WTC11 (cell line): ENCODE results near the gene NR1H2.

Source experiments
- ELF4 ChIP-seq: sonication (generic); formaldehyde crosslinking; IDR thresholded peaks from 2 replicates; pipeline ENCODE4 v1.8.1; 2022; ENCODE audit warnings: low read depth, mild to moderate bottlenecking, moderate library complexity, missing genetic modification reagents
- ZNF232 ChIP-seq: sonication (generic); formaldehyde crosslinking; IDR thresholded peaks from 2 replicates; pipeline ENCODE4 v1.8.0; 2022; ENCODE audit warnings: mild to moderate bottlenecking, missing genetic modification reagents
- TF ChIP-seq, protein P1 (sequence below): sonication (generic); formaldehyde crosslinking; IDR thresholded peaks from 2 replicates; pipeline ENCODE4 v1.8.1; 2022; ENCODE audit warnings: missing genetic modification reagents, borderline replicate concordance
- TF ChIP-seq, protein P2 (sequence below): sonication (generic); formaldehyde crosslinking; IDR thresholded peaks from 2 replicates; pipeline ENCODE4 v1.8.0; 2022; ENCODE audit warnings: mild to moderate bottlenecking, missing genetic modification reagents
- TF ChIP-seq, protein P3 (sequence below): fragments of 200-600 bp; IDR thresholded peaks from 2 replicates; pipeline ENCODE4 v1.8.0; 2022; ENCODE audit warnings: antibody characterized with exemption

DNA sequence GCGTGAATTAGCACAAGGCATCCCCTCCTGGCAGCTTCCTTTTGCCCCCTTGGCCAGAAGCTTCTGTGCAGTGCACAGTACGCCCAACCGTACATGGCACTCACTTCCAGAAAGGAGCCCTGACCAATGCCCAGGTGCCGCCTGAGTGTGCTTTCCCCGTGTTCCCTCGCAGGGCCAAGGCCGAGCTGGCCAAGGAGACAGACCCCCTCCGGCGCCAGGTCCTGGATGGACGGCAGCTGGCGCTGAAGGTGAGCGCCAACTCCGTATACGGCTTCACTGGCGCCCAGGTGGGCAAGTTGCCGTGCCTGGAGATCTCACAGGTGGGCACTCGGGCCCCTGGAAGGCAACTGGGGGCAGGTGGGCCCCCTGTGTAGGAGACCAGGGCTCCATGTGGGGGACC is 33.1 kb downstream of the NR1H2 start:
- no peak for TF ChIP-seq ELF4 (CRISPR knock-in tag)
- TF ChIP-seq, protein P1, sequence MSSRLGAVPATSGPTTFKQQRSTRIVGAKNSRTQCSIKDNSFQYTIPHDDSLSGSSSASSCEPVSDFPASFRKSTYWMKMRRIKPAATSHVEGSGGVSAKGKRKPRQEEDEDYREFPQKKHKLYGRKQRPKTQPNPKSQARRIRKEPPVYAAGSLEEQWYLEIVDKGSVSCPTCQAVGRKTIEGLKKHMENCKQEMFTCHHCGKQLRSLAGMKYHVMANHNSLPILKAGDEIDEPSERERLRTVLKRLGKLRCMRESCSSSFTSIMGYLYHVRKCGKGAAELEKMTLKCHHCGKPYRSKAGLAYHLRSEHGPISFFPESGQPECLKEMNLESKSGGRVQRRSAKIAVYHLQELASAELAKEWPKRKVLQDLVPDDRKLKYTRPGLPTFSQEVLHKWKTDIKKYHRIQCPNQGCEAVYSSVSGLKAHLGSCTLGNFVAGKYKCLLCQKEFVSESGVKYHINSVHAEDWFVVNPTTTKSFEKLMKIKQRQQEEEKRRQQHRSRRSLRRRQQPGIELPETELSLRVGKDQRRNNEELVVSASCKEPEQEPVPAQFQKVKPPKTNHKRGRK = no peak
- TF ChIP-seq, protein P2, sequence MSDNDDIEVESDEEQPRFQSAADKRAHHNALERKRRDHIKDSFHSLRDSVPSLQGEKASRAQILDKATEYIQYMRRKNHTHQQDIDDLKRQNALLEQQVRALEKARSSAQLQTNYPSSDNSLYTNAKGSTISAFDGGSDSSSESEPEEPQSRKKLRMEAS = no peak
- TF ChIP-seq, protein P3, sequence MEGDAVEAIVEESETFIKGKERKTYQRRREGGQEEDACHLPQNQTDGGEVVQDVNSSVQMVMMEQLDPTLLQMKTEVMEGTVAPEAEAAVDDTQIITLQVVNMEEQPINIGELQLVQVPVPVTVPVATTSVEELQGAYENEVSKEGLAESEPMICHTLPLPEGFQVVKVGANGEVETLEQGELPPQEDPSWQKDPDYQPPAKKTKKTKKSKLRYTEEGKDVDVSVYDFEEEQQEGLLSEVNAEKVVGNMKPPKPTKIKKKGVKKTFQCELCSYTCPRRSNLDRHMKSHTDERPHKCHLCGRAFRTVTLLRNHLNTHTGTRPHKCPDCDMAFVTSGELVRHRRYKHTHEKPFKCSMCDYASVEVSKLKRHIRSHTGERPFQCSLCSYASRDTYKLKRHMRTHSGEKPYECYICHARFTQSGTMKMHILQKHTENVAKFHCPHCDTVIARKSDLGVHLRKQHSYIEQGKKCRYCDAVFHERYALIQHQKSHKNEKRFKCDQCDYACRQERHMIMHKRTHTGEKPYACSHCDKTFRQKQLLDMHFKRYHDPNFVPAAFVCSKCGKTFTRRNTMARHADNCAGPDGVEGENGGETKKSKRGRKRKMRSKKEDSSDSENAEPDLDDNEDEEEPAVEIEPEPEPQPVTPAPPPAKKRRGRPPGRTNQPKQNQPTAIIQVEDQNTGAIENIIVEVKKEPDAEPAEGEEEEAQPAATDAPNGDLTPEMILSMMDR = no peak
- TF ChIP-seq ZNF232 = no peak
